Bronchial epithelial cell (primary cell): ENCODE data around the gene ANKRD22. TPM values are rescaled to one million over a fixed set of nuclear protein-coding genes. Genes with fewer than 3 reads are reported as not detected.

Source experiments
- DNase-seq: peaks from one replicate; pipeline ENCODE4 v3.0.0-alpha.2; 2010; ENCODE audit warnings: low read depth
- FAIRE-seq: peaks from 2 replicates; lab custom pipeline; 2011; peaks lifted over from hg19 to GRCh38; lab: Jason Lieb, UNC
- H3K27me3 ChIP-seq: 2 replicates; pipeline ENCODE4 v1.5.1; 2011; ENCODE audit warnings: low read length; ENCODE audit not compliant: control insufficient read depth, insufficient read depth
- H3K36me3 ChIP-seq: 2 replicates; pipeline ENCODE4 v1.5.1; 2011; ENCODE audit warnings: low read length; ENCODE audit not compliant: control insufficient read depth, insufficient read depth
- H3K4me3 ChIP-seq: 2 replicates; pipeline ENCODE4 v1.5.1; 2011; ENCODE audit warnings: mild to moderate bottlenecking, low read depth, low read length, control low read depth
- total RNA-seq: library from RNA; depleted of rRNA; stranded (reverse); fragments of >200 nt; gene quantifications from 2 replicates; pipeline ENCODE4 v1.2.1, GENCODE V29; 2014
- TF ChIP-seq, protein P1 (sequence below): IDR thresholded peaks from 2 replicates; pipeline ENCODE4 v1.5.1; 2011; ENCODE audit warnings: mild to moderate bottlenecking, moderate library complexity, low read length, control low read depth, inconsistent platforms; ENCODE audit not compliant: insufficient read depth, severe bottlenecking

The ANKRD22 gene
- total RNA-seq, 1 donor from 2014 or later = 5.3 TPM

DNA sequence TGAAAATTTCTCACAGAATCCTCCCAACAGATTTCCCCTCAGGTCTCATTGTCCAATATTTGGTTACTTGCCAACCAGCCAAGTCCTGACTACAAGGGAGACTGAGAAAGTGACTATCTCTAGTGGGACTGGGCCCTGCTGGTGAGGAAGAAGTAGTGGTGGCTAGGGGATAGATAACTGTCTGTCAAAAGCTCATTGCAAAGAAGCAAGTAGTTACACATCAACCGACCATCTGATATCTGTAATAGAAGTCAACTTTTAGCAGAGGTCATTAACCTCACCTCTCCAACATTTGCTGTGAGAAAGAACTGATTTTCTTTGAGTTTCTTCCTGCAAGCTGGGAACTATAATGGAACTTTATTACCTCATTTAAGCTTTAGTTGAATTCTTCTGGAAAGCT, 43.6 kb upstream of the ANKRD22 start:
- H3K27me3 ChIP-seq = no peaks in the 10 kb centered on the region
- no peak overlapping the region for H3K4me3 ChIP-seq
- no peak for FAIRE-seq
- H3K36me3 ChIP-seq = no peaks in the 10 kb centered on the region
- no peak for DNase-seq
- TF ChIP-seq, protein P1, sequence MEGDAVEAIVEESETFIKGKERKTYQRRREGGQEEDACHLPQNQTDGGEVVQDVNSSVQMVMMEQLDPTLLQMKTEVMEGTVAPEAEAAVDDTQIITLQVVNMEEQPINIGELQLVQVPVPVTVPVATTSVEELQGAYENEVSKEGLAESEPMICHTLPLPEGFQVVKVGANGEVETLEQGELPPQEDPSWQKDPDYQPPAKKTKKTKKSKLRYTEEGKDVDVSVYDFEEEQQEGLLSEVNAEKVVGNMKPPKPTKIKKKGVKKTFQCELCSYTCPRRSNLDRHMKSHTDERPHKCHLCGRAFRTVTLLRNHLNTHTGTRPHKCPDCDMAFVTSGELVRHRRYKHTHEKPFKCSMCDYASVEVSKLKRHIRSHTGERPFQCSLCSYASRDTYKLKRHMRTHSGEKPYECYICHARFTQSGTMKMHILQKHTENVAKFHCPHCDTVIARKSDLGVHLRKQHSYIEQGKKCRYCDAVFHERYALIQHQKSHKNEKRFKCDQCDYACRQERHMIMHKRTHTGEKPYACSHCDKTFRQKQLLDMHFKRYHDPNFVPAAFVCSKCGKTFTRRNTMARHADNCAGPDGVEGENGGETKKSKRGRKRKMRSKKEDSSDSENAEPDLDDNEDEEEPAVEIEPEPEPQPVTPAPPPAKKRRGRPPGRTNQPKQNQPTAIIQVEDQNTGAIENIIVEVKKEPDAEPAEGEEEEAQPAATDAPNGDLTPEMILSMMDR = no peak

DNA sequence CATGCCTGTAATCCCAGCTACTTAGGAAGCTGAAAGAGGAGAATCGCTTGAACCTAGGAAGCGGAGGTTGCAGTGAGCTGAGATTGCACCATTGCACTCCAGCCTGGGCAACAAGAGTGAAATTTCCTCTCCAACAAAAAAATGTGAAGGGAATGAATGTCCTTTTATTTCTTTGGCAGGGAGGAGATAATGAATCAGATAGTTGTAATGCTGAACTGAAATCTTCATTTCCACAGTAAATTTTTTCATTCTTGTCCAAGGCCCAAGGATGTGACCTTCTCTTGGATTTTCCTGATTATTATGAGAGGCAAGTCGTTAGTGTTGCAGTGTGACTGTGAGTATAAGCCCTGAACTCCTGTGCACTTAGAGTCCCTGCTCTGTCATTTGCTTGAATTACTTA, 42.0 kb upstream of the ANKRD22 start:
- no peak for DNase-seq
- TF ChIP-seq, protein P1 = no peak
- Histone ChIP-seq H3K4me3 (no peak overlapping the region), H3K27me3 (no peaks in the 10 kb centered on the region), H3K36me3 (no peaks in the 10 kb centered on the region)
- FAIRE-seq = no peak

GRCh38 chr10:88892222-88892967, 40.8 kb upstream of the ANKRD22 start:
- Histone ChIP-seq H3K27me3 (no peaks in the 10 kb centered on the region), H3K4me3 (no peak overlapping the region), H3K36me3 (no peaks in the 10 kb centered on the region)
- no peak for DNase-seq
- TF ChIP-seq, protein P1 = no peak
- FAIRE-seq = no peak

- FAIRE-seq (no peak), DNase-seq (no peak)
- no peaks in the 10 kb centered on the region for H3K27me3 ChIP-seq
- H3K4me3 ChIP-seq = no peak overlapping the region
- TF ChIP-seq, protein P1 = no peak
- no peaks in the 10 kb centered on the region for H3K36me3 ChIP-seq
Observed at GRCh38 chr10:88890681-88891381, 39.2 kb upstream of the ANKRD22 start.

- H3K27me3 ChIP-seq = no peaks in the 10 kb centered on the region
- TF ChIP-seq, protein P1 = no peak
- no peaks in the 10 kb centered on the region for H3K36me3 ChIP-seq
- FAIRE-seq = no peak
- no peak for DNase-seq
- no peak overlapping the region for H3K4me3 ChIP-seq
Observed at GRCh38 chr10:88889559-88890337, 38.1 kb upstream of the ANKRD22 start.
